ENCODE results near the gene CYBB.

GRCh38 chrX:37755025-37755424 lies 24.8 kb upstream of the CYBB start:
- TF ChIP-seq CTCF (IDR thresholded peaks at IDR 0.05), result no peak
- no peak for TF ChIP-seq POLR2A (IDR thresholded peaks at IDR 0.05)
